ENCODE measurements around the gene BARHL1.

BARHL1 gene

GRCh38 chr9:132600326-132600984 is 18.0 kb downstream of the BARHL1 start:
- TF ChIP-seq FOXK2 (IDR thresholded peaks at IDR 0.05) (no peak), SP1 (IDR thresholded peaks at IDR 0.05) (no peak), NFRKB (IDR thresholded peaks at IDR 0.05) (no peak), TARDBP (IDR thresholded peaks at IDR 0.05) (no peak), SUZ12 (IDR thresholded peaks at IDR 0.05) (no peak), ZNF384 (IDR thresholded peaks at IDR 0.05) (no peak), ARNT (IDR thresholded peaks at IDR 0.05) (no peak), L3MBTL2 (conservative IDR thresholded peaks at IDR 0.05) (no peak), PKNOX1 (IDR thresholded peaks at IDR 0.05) (no peak), BHLHE40 (IDR thresholded peaks at IDR 0.05; ENCODE audit: borderline replicate concordance) (no peak), CTBP1 (IDR thresholded peaks at IDR 0.05; ENCODE audit: borderline replicate concordance) (no peak), HDGF (IDR thresholded peaks at IDR 0.05; ENCODE audit: borderline replicate concordance) (no peak), FOXM1 (IDR thresholded peaks at IDR 0.05; ENCODE audit: borderline replicate concordance) (no peak), FOXA1 (IDR thresholded peaks at IDR 0.05) (no peak), LEF1 (IDR thresholded peaks at IDR 0.05; ENCODE audit: borderline replicate concordance) (no peak), ELF4 (IDR thresholded peaks at IDR 0.05) (no peak)
- POLR2A ChIA-PET: no interaction called here
- CTCF ChIA-PET: no interaction called here
- DNase-seq (ENCODE audit: extremely low spot score): no peak

- POLR2A ChIA-PET: no interaction called here
Observed at GRCh38 chr9:132602207-132602606, 19.8 kb downstream of the BARHL1 start.

GRCh38 chr9:132605387-132605786 is 23.0 kb downstream of the BARHL1 start:
- DNase-seq (ENCODE audit: extremely low spot score): no peak
- ChIA-PET CTCF (no interaction called here), POLR2A (no interaction called here)
- TF ChIP-seq BHLHE40 (IDR thresholded peaks at IDR 0.05; ENCODE audit: borderline replicate concordance) (no peak), SP1 (IDR thresholded peaks at IDR 0.05) (no peak), FOXA1 (IDR thresholded peaks at IDR 0.05) (no peak), FOXM1 (IDR thresholded peaks at IDR 0.05; ENCODE audit: borderline replicate concordance) (no peak), LEF1 (IDR thresholded peaks at IDR 0.05; ENCODE audit: borderline replicate concordance) (no peak), ARNT (IDR thresholded peaks at IDR 0.05) (no peak), ZNF384 (IDR thresholded peaks at IDR 0.05) (no peak), HDGF (IDR thresholded peaks at IDR 0.05; ENCODE audit: borderline replicate concordance) (no peak), SUZ12 (IDR thresholded peaks at IDR 0.05) (no peak), PKNOX1 (IDR thresholded peaks at IDR 0.05) (no peak), CTBP1 (IDR thresholded peaks at IDR 0.05; ENCODE audit: borderline replicate concordance) (no peak), FOXK2 (IDR thresholded peaks at IDR 0.05) (no peak)

More at GRCh38 chr9:132602207-132602606, 19.8 kb downstream of the BARHL1 start:
- TF ChIP-seq SUZ12 (IDR thresholded peaks at IDR 0.05) (no peak), FOXM1 (IDR thresholded peaks at IDR 0.05; ENCODE audit: borderline replicate concordance) (no peak), PKNOX1 (IDR thresholded peaks at IDR 0.05) (no peak), L3MBTL2 (conservative IDR thresholded peaks at IDR 0.05) (no peak), FOXK2 (IDR thresholded peaks at IDR 0.05) (no peak), SP1 (IDR thresholded peaks at IDR 0.05) (no peak), TARDBP (IDR thresholded peaks at IDR 0.05) (no peak), FOXA1 (IDR thresholded peaks at IDR 0.05) (no peak), LEF1 (IDR thresholded peaks at IDR 0.05; ENCODE audit: borderline replicate concordance) (no peak), NFRKB (IDR thresholded peaks at IDR 0.05) (no peak)
- CTCF ChIA-PET: no interaction called here
- DNase-seq (ENCODE audit: extremely low spot score): no peak

GRCh38 chr9:132606066-132606465 is 23.7 kb downstream of the BARHL1 start:
- no peak for DNase-seq (ENCODE audit: extremely low spot score)
- ChIA-PET POLR2A (no interaction called here), CTCF (no interaction called here)
- TF ChIP-seq ZNF384 (IDR thresholded peaks at IDR 0.05) (no peak), HDGF (IDR thresholded peaks at IDR 0.05; ENCODE audit: borderline replicate concordance) (no peak), PKNOX1 (IDR thresholded peaks at IDR 0.05) (no peak), CTBP1 (IDR thresholded peaks at IDR 0.05; ENCODE audit: borderline replicate concordance) (no peak), FOXK2 (IDR thresholded peaks at IDR 0.05) (no peak), FOXA1 (IDR thresholded peaks at IDR 0.05) (no peak)

GRCh38 chr9:132609184-132609583 is 26.8 kb downstream of the BARHL1 start:
- ChIA-PET CTCF (no interaction called here), POLR2A (no interaction called here)
- no peak for TF ChIP-seq TARDBP (IDR thresholded peaks at IDR 0.05)
- TF ChIP-seq CTBP1 (IDR thresholded peaks at IDR 0.05; ENCODE audit: borderline replicate concordance): no peak
- no peak for TF ChIP-seq ZNF384 (IDR thresholded peaks at IDR 0.05)
- TF ChIP-seq HDGF (IDR thresholded peaks at IDR 0.05; ENCODE audit: borderline replicate concordance): no peak
- no peak for TF ChIP-seq FOXK2 (IDR thresholded peaks at IDR 0.05)
- no peak for TF ChIP-seq FOXM1 (IDR thresholded peaks at IDR 0.05; ENCODE audit: borderline replicate concordance)
- no peak for TF ChIP-seq LEF1 (IDR thresholded peaks at IDR 0.05; ENCODE audit: borderline replicate concordance)
- no peak for TF ChIP-seq SP1 (IDR thresholded peaks at IDR 0.05)
- TF ChIP-seq L3MBTL2 (conservative IDR thresholded peaks at IDR 0.05): no peak
- TF ChIP-seq SUZ12 (IDR thresholded peaks at IDR 0.05): no peak
- DNase-seq (ENCODE audit: extremely low spot score): no peak

GRCh38 chr9:132609829-132610228 is 27.4 kb downstream of the BARHL1 start:
- CTCF ChIA-PET: no interaction called here
- POLR2A ChIA-PET: no interaction called here
- TF ChIP-seq NFRKB (IDR thresholded peaks at IDR 0.05) (no peak), LEF1 (IDR thresholded peaks at IDR 0.05; ENCODE audit: borderline replicate concordance) (no peak), CTBP1 (IDR thresholded peaks at IDR 0.05; ENCODE audit: borderline replicate concordance) (no peak), PKNOX1 (IDR thresholded peaks at IDR 0.05) (no peak), TARDBP (IDR thresholded peaks at IDR 0.05) (no peak), FOXK2 (IDR thresholded peaks at IDR 0.05) (no peak), ZNF384 (IDR thresholded peaks at IDR 0.05) (no peak), ELF4 (IDR thresholded peaks at IDR 0.05) (no peak), SP1 (IDR thresholded peaks at IDR 0.05) (no peak), HDGF (IDR thresholded peaks at IDR 0.05; ENCODE audit: borderline replicate concordance) (no peak)
- DNase-seq (ENCODE audit: extremely low spot score): no peak
